ENCODE results near the gene SLX4.

GRCh38 chr16:3541527-3542155 is 69.8 kb downstream of the SLX4 start:
- TF ChIP-seq POLR2A (IDR thresholded peaks at IDR 0.05; ENCODE audit: low read depth, low read length), result no peak
- no peak for TF ChIP-seq POLR2AphosphoS5 (IDR thresholded peaks at IDR 0.05; ENCODE audit: low read depth, low read length)
